ENCODE measurements around the gene TRIM23. TPM values are rescaled to one million over a fixed set of nuclear protein-coding genes. Genes with fewer than 3 reads are reported as not detected.

TRIM23 gene
- polyA plus RNA-seq, 1 donor from 2014 or later = 11.6 TPM

- H3K4me3 Mint-ChIP-seq = no peak overlapping the region
- no peaks in the 10 kb centered on the region for H3K27me3 Mint-ChIP-seq
- H3K4me1 Mint-ChIP-seq = no peaks in the 10 kb centered on the region
- H3K36me3 Mint-ChIP-seq = peaks cover 22% of the 10 kb centered on the region
- H3K9me3 Mint-ChIP-seq = no peaks in the 10 kb centered on the region
- no peak overlapping the region for H3K27ac Mint-ChIP-seq
These were observed 79.7 kb downstream of the TRIM23 start for GRCh38 chr5:65544473-65544872.

GRCh38 chr5:65539827-65540226 lies 84.3 kb downstream of the TRIM23 start:
- Mint-ChIP-seq H3K27ac (no peak overlapping the region), H3K36me3 (peaks cover 15% of the 10 kb centered on the region), H3K27me3 (no peaks in the 10 kb centered on the region), H3K4me1 (no peaks in the 10 kb centered on the region), H3K4me3 (no peak overlapping the region), H3K9me3 (no peaks in the 10 kb centered on the region)

Other genes with a start within 250 kb of the TRIM23 start
- gene ADAMTS6, start 142.4 kb downstream of the TRIM23 start, polyA plus RNA-seq = 0.88 TPM
- gene CENPK, start 61.2 kb downstream of the TRIM23 start, polyA plus RNA-seq = 9.5 TPM
- 25.6 TPM for gene PPWD1, start 61.0 kb downstream of the TRIM23 start, polyA plus RNA-seq
- gene SHLD3, start 694 bp upstream of the TRIM23 start, polyA plus RNA-seq = 5.1 TPM
- gene TRAPPC13, start 694 bp upstream of the TRIM23 start, polyA plus RNA-seq = 13.6 TPM
- gene SGTB, start 97.8 kb upstream of the TRIM23 start, polyA plus RNA-seq = 2.9 TPM
- gene NLN, start 97.9 kb upstream of the TRIM23 start, polyA plus RNA-seq = 3.6 TPM

Data from IgD-negative memory B cell (primary cell).